Body of pancreas (tissue), 4 donors: Measurements from ENCODE around the gene SDHAF2.
"Not testable (repeated sequence)": the region's sequence is repeated elsewhere in the genome, so short reads cannot be mapped to it uniquely, and the experiment has no call there.

Source experiments
- CTCF ChIP-seq, 7 experiments: fragments of 450-650 bp in 4 of 7; fragments of 200-600 bp in 3 of 7; sonication (generic) in 3 of 7; IDR thresholded peaks; one replicate each; pipeline ENCODE4 v1.5.1; 2016 to 2019; ENCODE audit warnings: antibody characterized with exemption in 7 of 7
- POLR2A ChIP-seq, 3 donors: fragments of 450-650 bp; IDR thresholded peaks; one replicate each; pipeline ENCODE4 v1.6.1; 2016; ENCODE audit warnings: antibody characterized with exemption in 3 of 3, mild to moderate bottlenecking in 2 of 3

GRCh38 chr11:61467602-61468001, 37.7 kb downstream of the SDHAF2 start:
- not testable (repeated sequence) for TF ChIP-seq CTCF, POLR2A (IDR thresholded peaks at IDR 0.05)
